HEK293 (cell line): ENCODE data around the gene ARID1A.
A peak's percentile ranks its signal among the peaks of the same experiment; 100 is the strongest.

ENCODE experiments used
- BCL11A ChIP-seq: fragments of 450-650 bp; formaldehyde crosslinking; IDR thresholded peaks from 2 replicates; pipeline ENCODE4 v1.5.1; 2016; ENCODE audit warnings: low read depth, missing biosample characterization, missing genetic modification characterization
- CTCF ChIP-seq: fragments of 450-650 bp; formaldehyde crosslinking; IDR thresholded peaks from 2 replicates; pipeline ENCODE4 v1.5.1; 2016; ENCODE audit warnings: missing biosample characterization, missing genetic modification characterization
- GLIS1 ChIP-seq: fragments of 450-650 bp; formaldehyde crosslinking; IDR thresholded peaks from 2 replicates; pipeline ENCODE4 v1.5.1; 2016; ENCODE audit warnings: missing biosample characterization, missing genetic modification characterization
- KLF16 ChIP-seq: fragments of 450-650 bp; formaldehyde crosslinking; IDR thresholded peaks from 2 replicates; pipeline ENCODE4 v1.5.1; 2017; ENCODE audit warnings: missing biosample characterization, missing genetic modification characterization
- KLF17 ChIP-seq: fragments of 450-650 bp; formaldehyde crosslinking; IDR thresholded peaks from 2 replicates; pipeline ENCODE4 v1.5.1; 2016; ENCODE audit warnings: missing biosample characterization, missing genetic modification characterization
- KLF8 ChIP-seq: fragments of 450-650 bp; formaldehyde crosslinking; IDR thresholded peaks from 2 replicates; pipeline ENCODE4 v1.5.1; 2016; ENCODE audit warnings: missing biosample characterization, missing genetic modification characterization
- KLF9 ChIP-seq: fragments of 450-650 bp; formaldehyde crosslinking; IDR thresholded peaks from 2 replicates; pipeline ENCODE4 v1.5.1; 2016; ENCODE audit warnings: missing biosample characterization, missing genetic modification characterization, low read depth
- SCRT2 ChIP-seq: fragments of 450-650 bp; formaldehyde crosslinking; IDR thresholded peaks from 2 replicates; pipeline ENCODE4 v1.5.1; 2016; ENCODE audit warnings: missing biosample characterization, missing genetic modification characterization
- SP2 ChIP-seq: fragments of 450-650 bp; formaldehyde crosslinking; IDR thresholded peaks from 2 replicates; pipeline ENCODE4 v1.5.1; 2016; ENCODE audit warnings: missing biosample characterization, missing genetic modification characterization
- ZBTB21 ChIP-seq: fragments of 450-650 bp; formaldehyde crosslinking; IDR thresholded peaks from 2 replicates; pipeline ENCODE4 v1.5.1; 2017; ENCODE audit warnings: missing biosample characterization, missing genetic modification characterization
- ZBTB48 ChIP-seq: fragments of 450-650 bp; formaldehyde crosslinking; IDR thresholded peaks from 2 replicates; pipeline ENCODE4 v1.5.1; 2016; ENCODE audit warnings: missing biosample characterization, missing genetic modification characterization
- ZBTB8A ChIP-seq: fragments of 450-650 bp; formaldehyde crosslinking; IDR thresholded peaks from 2 replicates; pipeline ENCODE4 v1.5.1; 2016; ENCODE audit warnings: missing biosample characterization, missing genetic modification characterization
- ZFHX2 ChIP-seq: fragments of 450-650 bp; formaldehyde crosslinking; conservative IDR thresholded peaks from 2 replicates; pipeline ENCODE4 v1.5.1; 2016; ENCODE audit warnings: missing biosample characterization, missing genetic modification characterization
- ZNF112 ChIP-seq: fragments of 450-650 bp; formaldehyde crosslinking; IDR thresholded peaks from 2 replicates; pipeline ENCODE4 v1.5.0; 2017; ENCODE audit warnings: missing biosample characterization, missing genetic modification characterization
- ZNF157 ChIP-seq: fragments of 450-650 bp; formaldehyde crosslinking; IDR thresholded peaks from 2 replicates; pipeline ENCODE4 v1.5.1; 2016; ENCODE audit warnings: missing biosample characterization, missing genetic modification characterization
- ZNF184 ChIP-seq: fragments of 450-650 bp; IDR thresholded peaks from 2 replicates; pipeline ENCODE4 v1.5.1; 2018; ENCODE audit warnings: missing biosample characterization, mild to moderate bottlenecking, missing genetic modification characterization
- ZNF19 ChIP-seq: fragments of 450-650 bp; formaldehyde crosslinking; IDR thresholded peaks from 2 replicates; pipeline ENCODE4; 2016; ENCODE audit warnings: missing biosample characterization, missing genetic modification characterization, low read depth
- ZNF202 ChIP-seq: fragments of 450-650 bp; formaldehyde crosslinking; IDR thresholded peaks from 2 replicates; pipeline ENCODE4 v1.5.1; 2016; ENCODE audit warnings: missing biosample characterization, missing genetic modification characterization, borderline replicate concordance
- ZNF211 ChIP-seq: fragments of 450-650 bp; formaldehyde crosslinking; IDR thresholded peaks from 2 replicates; pipeline ENCODE4 v1.5.1; 2016; ENCODE audit warnings: low read depth, missing biosample characterization, missing genetic modification characterization
- ZNF214 ChIP-seq: fragments of 450-650 bp; formaldehyde crosslinking; IDR thresholded peaks from 2 replicates; pipeline ENCODE4 v1.5.1; 2017; ENCODE audit warnings: missing biosample characterization, mild to moderate bottlenecking, missing genetic modification characterization, borderline replicate concordance
- ZNF239 ChIP-seq: fragments of 450-650 bp; formaldehyde crosslinking; IDR thresholded peaks from 2 replicates; pipeline ENCODE4 v1.5.1; 2016; ENCODE audit warnings: missing biosample characterization, missing genetic modification characterization
- ZNF335 ChIP-seq: fragments of 450-650 bp; formaldehyde crosslinking; conservative IDR thresholded peaks from 2 replicates; pipeline ENCODE4 v1.5.1; 2016; ENCODE audit warnings: missing biosample characterization, missing genetic modification characterization
- ZNF354C ChIP-seq: fragments of 450-650 bp; formaldehyde crosslinking; IDR thresholded peaks from 2 replicates; pipeline ENCODE4 v1.5.1; 2016; ENCODE audit warnings: missing biosample characterization, missing genetic modification characterization, low read depth, borderline replicate concordance
- ZNF501 ChIP-seq: fragments of 450-650 bp; formaldehyde crosslinking; IDR thresholded peaks from 2 replicates; pipeline ENCODE4 v1.5.1; 2016; ENCODE audit warnings: missing biosample characterization, missing genetic modification characterization
- ZNF521 ChIP-seq: fragments of 450-650 bp; formaldehyde crosslinking; IDR thresholded peaks from 2 replicates; pipeline ENCODE4 v1.5.1; 2017; ENCODE audit warnings: missing biosample characterization, mild to moderate bottlenecking, missing genetic modification characterization
- ZNF544 ChIP-seq: fragments of 450-650 bp; formaldehyde crosslinking; IDR thresholded peaks from 2 replicates; pipeline ENCODE4 v1.5.0; 2017; ENCODE audit warnings: missing biosample characterization, missing genetic modification characterization
- ZNF580 ChIP-seq: fragments of 450-650 bp; formaldehyde crosslinking; IDR thresholded peaks from 2 replicates; pipeline ENCODE4 v1.5.1; 2016; ENCODE audit warnings: missing biosample characterization, missing genetic modification characterization
- ZNF596 ChIP-seq: fragments of 450-650 bp; IDR thresholded peaks from 2 replicates; pipeline ENCODE4 v1.5.0; 2018; ENCODE audit warnings: missing biosample characterization, mild to moderate bottlenecking, missing genetic modification characterization, moderate library complexity
- ZNF843 ChIP-seq: fragments of 450-650 bp; formaldehyde crosslinking; IDR thresholded peaks from 2 replicates; pipeline ENCODE4 v1.5.1; 2016; ENCODE audit warnings: missing biosample characterization, missing genetic modification characterization
- ZSCAN23 ChIP-seq: fragments of 450-650 bp; formaldehyde crosslinking; IDR thresholded peaks from 2 replicates; pipeline ENCODE4 v1.5.1; 2016; ENCODE audit warnings: missing biosample characterization, missing genetic modification characterization
- TF ChIP-seq, protein P1 (sequence below): fragments of 450-650 bp; formaldehyde crosslinking; IDR thresholded peaks from 2 replicates; pipeline ENCODE4 v1.5.1; 2016; ENCODE audit warnings: missing biosample characterization, missing genetic modification characterization
- TF ChIP-seq, protein P2 (sequence below): fragments of 450-650 bp; formaldehyde crosslinking; IDR thresholded peaks from 2 replicates; pipeline ENCODE4 v1.5.1; 2017; ENCODE audit warnings: missing biosample characterization, missing genetic modification characterization
- TF ChIP-seq, protein P3 (sequence below): fragments of 450-650 bp; formaldehyde crosslinking; IDR thresholded peaks from 2 replicates; pipeline ENCODE4 v1.5.1; 2016; ENCODE audit warnings: missing biosample characterization, missing genetic modification characterization

The ARID1A gene

GRCh38 chr1:26705788-26706311, 10.0 kb downstream of the ARID1A start (continued):
- TF ChIP-seq ZNF354C (tag by site-specific recombination) (no peak), ZNF544 (tag by site-specific recombination) (no peak), ZNF112 (tag by site-specific recombination) (no peak), ZNF214 (no peak), ZNF596 (tag by site-specific recombination) (no peak), ZBTB48 (tag by site-specific recombination) (peak; percentile 69; the same call in 1 of the 2 replicates), BCL11A (tag by site-specific recombination) (peak; percentile 70; the same call in 1 of the 2 replicates), ZSCAN23 (tag by site-specific recombination) (0 out of 2 replicates have a peak, but pooled peaks have one; percentile 30), ZNF580 (peak; percentile 49; the same call in 1 of the 2 replicates), ZNF335 (tag by site-specific recombination) (0 out of 2 replicates have a peak, but pooled peaks have one; percentile 9), ZNF157 (no peak), CTCF (no peak), ZNF521 (tag by site-specific recombination) (no peak), ZNF239 (tag by site-specific recombination) (no peak), GLIS1 (tag by site-specific recombination) (peak; percentile 86), KLF9 (tag by site-specific recombination) (no peak), KLF8 (tag by site-specific recombination) (peak; percentile 76), ZNF202 (no peak), ZNF501 (no peak), ZNF184 (tag by site-specific recombination) (0 out of 2 replicates have a peak, but pooled peaks have one; percentile 11), ZNF19 (tag by site-specific recombination) (no peak), ZBTB21 (peak; percentile 70), ZFHX2 (tag by site-specific recombination) (no peak), ZNF211 (tag by site-specific recombination) (no peak), ZNF843 (tag by site-specific recombination) (0 out of 2 replicates have a peak, but pooled peaks have one; percentile 64), SCRT2 (peak; percentile 58), ZBTB8A (peak; percentile 31; the same call in 1 of the 2 replicates), SP2 (tag by site-specific recombination) (no peak), KLF16 (tag by site-specific recombination) (no peak), KLF17 (peak; percentile 89)
- TF ChIP-seq, protein P1, sequence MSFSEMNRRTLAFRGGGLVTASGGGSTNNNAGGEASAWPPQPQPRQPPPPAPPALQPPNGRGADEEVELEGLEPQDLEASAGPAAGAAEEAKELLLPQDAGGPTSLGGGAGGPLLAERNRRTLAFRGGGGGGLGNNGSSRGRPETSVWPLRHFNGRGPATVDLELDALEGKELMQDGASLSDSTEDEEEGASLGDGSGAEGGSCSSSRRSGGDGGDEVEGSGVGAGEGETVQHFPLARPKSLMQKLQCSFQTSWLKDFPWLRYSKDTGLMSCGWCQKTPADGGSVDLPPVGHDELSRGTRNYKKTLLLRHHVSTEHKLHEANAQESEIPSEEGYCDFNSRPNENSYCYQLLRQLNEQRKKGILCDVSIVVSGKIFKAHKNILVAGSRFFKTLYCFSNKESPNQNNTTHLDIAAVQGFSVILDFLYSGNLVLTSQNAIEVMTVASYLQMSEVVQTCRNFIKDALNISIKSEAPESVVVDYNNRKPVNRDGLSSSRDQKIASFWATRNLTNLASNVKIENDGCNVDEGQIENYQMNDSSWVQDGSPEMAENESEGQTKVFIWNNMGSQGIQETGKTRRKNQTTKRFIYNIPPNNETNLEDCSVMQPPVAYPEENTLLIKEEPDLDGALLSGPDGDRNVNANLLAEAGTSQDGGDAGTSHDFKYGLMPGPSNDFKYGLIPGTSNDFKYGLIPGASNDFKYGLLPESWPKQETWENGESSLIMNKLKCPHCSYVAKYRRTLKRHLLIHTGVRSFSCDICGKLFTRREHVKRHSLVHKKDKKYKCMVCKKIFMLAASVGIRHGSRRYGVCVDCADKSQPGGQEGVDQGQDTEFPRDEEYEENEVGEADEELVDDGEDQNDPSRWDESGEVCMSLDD (tag by site-specific recombination): no peak
- TF ChIP-seq, protein P2, sequence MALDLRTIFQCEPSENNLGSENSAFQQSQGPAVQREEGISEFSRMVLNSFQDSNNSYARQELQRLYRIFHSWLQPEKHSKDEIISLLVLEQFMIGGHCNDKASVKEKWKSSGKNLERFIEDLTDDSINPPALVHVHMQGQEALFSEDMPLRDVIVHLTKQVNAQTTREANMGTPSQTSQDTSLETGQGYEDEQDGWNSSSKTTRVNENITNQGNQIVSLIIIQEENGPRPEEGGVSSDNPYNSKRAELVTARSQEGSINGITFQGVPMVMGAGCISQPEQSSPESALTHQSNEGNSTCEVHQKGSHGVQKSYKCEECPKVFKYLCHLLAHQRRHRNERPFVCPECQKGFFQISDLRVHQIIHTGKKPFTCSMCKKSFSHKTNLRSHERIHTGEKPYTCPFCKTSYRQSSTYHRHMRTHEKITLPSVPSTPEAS (tag by site-specific recombination): no peak
- TF ChIP-seq, protein P3, sequence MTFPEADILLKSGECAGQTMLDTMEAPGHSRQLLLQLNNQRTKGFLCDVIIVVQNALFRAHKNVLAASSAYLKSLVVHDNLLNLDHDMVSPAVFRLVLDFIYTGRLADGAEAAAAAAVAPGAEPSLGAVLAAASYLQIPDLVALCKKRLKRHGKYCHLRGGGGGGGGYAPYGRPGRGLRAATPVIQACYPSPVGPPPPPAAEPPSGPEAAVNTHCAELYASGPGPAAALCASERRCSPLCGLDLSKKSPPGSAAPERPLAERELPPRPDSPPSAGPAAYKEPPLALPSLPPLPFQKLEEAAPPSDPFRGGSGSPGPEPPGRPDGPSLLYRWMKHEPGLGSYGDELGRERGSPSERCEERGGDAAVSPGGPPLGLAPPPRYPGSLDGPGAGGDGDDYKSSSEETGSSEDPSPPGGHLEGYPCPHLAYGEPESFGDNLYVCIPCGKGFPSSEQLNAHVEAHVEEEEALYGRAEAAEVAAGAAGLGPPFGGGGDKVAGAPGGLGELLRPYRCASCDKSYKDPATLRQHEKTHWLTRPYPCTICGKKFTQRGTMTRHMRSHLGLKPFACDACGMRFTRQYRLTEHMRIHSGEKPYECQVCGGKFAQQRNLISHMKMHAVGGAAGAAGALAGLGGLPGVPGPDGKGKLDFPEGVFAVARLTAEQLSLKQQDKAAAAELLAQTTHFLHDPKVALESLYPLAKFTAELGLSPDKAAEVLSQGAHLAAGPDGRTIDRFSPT (tag by site-specific recombination): no peak
